ENCODE results near the gene A2ML1. TPM values are rescaled to one million over a fixed set of nuclear protein-coding genes. Genes with fewer than 3 reads are reported as not detected.

A2ML1 gene
- total RNA-seq, 4 donors from 2014 or later = not detected

DNA sequence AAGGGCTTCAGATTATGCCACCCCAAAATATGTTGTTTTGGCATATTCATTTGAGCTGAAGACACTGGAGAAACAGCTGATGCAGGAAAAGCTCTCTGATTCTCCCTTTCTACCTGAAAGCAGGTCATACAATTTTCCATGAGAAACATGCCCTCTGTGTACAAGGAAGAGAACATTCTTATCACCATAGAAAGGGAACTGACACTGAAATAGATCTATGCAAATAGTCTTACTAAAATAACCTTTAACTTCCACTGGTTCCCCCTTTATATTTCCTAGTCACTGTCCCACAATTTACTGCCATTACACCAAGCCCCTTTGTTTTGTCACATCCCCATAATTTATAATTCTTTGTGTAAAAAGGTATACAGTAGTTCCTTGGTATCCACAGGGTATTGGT is 82.2 kb downstream of the A2ML1 start:
- TF ChIP-seq, protein P1, sequence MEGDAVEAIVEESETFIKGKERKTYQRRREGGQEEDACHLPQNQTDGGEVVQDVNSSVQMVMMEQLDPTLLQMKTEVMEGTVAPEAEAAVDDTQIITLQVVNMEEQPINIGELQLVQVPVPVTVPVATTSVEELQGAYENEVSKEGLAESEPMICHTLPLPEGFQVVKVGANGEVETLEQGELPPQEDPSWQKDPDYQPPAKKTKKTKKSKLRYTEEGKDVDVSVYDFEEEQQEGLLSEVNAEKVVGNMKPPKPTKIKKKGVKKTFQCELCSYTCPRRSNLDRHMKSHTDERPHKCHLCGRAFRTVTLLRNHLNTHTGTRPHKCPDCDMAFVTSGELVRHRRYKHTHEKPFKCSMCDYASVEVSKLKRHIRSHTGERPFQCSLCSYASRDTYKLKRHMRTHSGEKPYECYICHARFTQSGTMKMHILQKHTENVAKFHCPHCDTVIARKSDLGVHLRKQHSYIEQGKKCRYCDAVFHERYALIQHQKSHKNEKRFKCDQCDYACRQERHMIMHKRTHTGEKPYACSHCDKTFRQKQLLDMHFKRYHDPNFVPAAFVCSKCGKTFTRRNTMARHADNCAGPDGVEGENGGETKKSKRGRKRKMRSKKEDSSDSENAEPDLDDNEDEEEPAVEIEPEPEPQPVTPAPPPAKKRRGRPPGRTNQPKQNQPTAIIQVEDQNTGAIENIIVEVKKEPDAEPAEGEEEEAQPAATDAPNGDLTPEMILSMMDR (IDR thresholded peaks at IDR 0.05; ENCODE audit: low read depth) = no peak

DNA sequence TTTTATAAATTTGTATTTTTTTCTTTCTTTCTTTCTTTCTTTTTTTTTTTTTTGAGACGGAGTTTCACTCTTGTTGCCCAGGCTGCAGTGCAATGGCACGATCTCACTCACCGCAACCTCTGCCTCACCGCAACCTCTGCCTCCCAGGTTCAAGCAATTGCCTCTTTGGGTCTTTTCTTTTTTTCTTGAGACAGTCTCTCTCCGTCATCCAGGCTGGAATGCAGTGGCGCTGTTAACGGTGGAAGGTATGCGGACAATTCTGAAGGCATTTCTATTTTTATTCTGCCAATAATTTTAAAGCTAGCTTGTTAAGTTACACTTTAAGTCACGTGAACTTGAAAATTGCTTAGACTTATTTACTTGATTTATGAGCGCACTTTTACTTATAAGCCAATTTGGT is 83.1 kb downstream of the A2ML1 start:
- TF ChIP-seq, protein P1 (IDR thresholded peaks at IDR 0.05; ENCODE audit: low read depth) = no peak

DNA sequence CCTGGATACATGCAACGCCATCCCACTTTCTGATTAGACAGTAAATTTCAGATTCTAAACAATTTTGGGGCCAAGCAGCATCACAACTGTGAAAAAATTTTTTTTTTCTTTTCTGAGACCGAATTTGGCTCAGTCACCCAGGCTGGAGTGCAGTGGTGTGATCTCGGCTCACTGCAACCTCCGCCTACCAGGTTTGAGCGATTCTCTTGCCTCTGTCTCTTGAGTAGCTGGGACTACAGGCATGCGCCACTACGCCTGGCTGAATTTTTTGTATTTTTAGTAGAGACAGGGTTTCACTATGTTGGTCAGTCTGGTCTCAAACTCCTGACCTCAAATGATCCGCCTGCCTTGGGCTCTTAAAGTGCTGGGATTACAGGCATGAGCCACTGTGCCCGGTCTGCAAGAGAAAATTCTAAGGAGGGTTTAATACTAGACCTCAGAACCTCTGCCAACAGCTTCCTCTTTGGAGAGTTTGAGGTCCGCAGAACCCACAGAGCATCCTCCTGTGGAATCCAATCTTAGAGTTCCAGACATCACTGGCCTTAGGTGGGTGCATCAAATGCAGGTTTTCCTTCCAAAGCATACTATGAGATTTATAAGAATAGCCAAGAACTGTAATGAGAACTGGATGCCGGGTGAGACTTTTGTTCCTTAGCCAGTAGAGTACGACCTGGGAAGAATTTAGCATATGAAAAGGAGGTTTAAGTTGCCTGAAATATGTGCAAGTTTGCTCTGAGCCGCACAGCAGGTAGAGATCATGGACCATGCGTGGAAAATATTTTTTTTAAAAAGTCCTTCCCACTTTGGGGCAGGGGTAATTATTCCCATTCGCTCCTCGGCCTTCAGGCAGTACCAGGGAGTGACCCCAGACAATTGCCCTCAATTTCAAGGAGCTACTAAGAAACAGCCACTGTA is 84.1 kb downstream of the A2ML1 start:
- TF ChIP-seq, protein P1 (IDR thresholded peaks at IDR 0.05; ENCODE audit: low read depth) = no peak

DNA sequence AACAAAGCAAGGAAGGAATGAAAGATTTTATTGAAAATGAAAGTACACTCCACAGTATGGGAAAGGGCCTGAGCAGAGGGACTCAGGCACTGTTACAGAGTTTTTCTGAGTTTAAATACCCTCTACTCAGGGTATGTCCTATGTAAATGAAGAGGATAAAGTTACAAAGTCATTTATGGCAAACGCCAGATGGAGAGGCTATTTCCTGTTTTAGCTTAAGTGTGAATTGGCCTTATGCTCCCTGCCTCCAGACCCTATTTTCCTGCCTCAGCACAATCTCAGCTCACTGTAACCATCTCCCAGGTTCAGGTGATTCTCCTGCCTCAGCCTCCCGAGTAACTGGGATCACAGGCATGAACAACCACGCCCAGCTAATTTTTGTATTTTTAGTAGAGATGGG is 85.1 kb downstream of the A2ML1 start:
- TF ChIP-seq, protein P1 (IDR thresholded peaks at IDR 0.05; ENCODE audit: low read depth) = no peak

DNA sequence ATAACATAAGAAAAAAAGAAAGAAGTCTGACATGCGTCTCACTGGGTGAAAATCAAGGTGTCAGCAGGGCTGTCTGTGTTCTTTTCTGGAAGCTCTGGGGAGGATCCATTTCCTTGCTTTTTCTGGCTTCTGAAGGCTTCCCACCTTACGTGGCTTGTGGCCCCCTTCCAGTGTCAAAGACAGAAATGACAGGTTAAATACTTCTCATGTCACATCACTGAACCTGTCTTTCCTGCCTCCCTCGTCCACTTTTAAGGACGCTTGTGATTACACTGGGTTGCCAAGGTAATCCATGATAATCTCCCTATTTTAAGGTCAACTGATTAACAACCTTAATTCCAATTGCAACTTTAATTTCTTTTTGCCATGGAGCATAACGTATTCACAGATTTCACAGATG is 87.3 kb downstream of the A2ML1 start:
- TF ChIP-seq, protein P1 (IDR thresholded peaks at IDR 0.05; ENCODE audit: low read depth) = no peak

DNA sequence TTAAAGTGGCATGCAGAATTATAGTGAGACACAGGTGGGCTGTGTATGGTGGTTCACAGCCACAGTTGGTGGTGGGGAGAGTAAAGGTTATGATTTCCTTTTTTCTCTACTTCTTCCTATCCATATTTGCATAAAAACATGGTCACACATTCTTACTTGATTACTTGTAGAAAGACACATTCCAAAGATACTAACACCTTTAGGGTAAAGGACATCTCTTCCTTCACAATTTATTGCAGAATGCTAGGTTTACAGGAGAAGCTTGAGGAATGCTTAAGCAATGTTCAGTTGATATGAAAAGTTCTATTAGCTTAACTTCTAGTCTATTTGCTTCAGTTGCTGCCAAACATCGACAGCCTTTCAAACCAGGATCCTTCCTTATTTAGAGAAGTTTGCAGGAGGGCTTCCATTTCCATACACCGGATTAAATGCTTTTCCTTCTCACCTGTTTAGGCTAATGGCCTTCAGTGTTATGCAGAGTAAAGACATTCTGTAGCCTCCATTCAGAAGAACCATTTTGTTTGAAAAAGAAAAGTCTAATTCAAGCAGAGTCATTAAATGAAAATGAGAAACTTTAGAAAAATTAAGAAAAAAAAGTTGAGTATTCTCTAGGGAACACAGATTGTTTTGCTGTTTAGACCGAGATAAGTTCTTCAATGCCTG is 89.3 kb downstream of the A2ML1 start:
- TF ChIP-seq, protein P1 (IDR thresholded peaks at IDR 0.05; ENCODE audit: low read depth) = no peak

DNA sequence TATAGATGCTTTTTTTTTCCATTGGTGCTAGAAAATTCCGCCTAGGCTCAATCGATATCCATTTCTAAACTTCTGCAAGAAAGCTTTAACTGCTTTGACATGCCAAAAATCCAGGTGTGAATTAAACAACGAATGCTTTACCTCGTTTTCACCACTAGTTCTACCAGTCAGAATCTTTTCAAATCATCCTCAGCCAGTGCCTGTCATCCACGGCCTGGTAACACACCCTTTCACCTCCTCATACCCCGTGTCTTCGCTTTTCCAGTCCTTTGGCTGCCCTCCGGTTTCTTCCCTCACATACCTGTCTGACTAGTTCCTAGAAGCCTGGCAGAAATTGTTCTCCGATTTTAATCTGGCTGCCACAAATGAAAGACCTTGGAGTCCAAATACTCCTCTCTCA is 90.5 kb downstream of the A2ML1 start:
- TF ChIP-seq, protein P1 (IDR thresholded peaks at IDR 0.05; ENCODE audit: low read depth) = no peak

Measured in subcutaneous adipose tissue (tissue), 4 donors.